ENCODE measurements around the gene NQO2. TPM values are rescaled to one million over a fixed set of nuclear protein-coding genes. Genes with fewer than 3 reads are reported as not detected.

Gene NQO2
- total and polyA plus RNA-seq, 2 of the 13 experiments (the other 11 are each of a cell fraction or from before 2014, with no cell fraction given), result 32.2 to 56.5 TPM

DNA sequence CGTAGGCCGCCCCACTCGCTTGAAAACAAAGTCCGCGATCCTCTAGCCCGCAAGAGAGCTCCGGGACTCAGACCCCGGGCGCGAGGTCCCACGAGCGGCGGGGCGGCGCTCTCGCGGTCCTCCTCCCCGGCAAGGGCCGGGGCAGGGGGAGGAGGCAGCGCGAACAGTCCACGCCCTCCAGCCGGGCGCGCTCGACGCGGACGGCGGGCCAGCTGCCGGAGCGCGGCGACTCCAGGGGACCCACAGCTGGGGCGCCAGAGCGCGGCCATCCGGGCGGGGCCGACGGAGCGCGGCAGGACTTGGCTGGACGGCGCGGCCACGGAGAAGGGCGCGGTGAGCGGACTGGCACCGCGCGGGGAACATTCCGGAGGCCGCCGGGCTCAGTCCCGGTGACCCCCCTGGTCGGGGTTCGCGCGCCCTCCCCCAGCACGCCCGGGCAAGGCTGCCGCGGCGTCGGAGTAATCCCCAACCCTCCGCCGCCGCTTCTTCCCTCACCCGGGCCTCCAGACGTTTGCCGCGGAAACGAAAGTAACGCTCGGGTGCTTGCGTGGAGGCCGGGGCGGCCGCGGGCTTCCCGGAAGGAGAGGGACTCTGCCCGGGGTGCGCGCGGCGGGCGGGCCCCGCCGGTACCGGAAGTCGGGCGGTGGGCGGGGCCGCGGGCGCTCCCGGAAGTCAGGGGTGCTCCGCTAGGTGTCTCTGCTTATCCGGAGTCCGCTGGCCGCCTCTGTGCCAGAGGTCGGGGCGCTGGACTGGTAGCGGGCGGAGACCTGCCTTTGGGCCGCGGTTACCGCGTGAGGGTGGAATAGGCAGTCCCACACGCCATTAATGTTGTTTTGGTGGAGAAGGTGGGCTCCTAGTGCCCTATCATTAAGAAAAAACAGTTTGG is 68.9 kb downstream of the NQO2 start, which contains the start of gene RIPK1 (continued):
- TF ChIP-seq KDM5B (CRISPR knock-in tag; IDR thresholded peaks at IDR 0.05; ENCODE audit: borderline replicate concordance) (peak; percentile 97), U2AF2 (IDR thresholded peaks at IDR 0.05; ENCODE audit: low read depth, low read length) (0 out of 2 replicates have a peak, but pooled peaks have one; percentile 43), GPN1 (CRISPR knock-in tag; IDR thresholded peaks at IDR 0.05; ENCODE audit: borderline replicate concordance) (no peak), ZMYM2 (CRISPR knock-in tag; IDR thresholded peaks at IDR 0.05) (no peak), ZNF382 (CRISPR knock-in tag; IDR thresholded peaks at IDR 0.05; ENCODE audit: borderline replicate concordance) (no peak), ZNF282 (IDR thresholded peaks at IDR 0.05; ENCODE audit: partially characterized antibody) (no peak), ZBTB3 (CRISPR knock-in tag; IDR thresholded peaks at IDR 0.05; ENCODE audit: borderline replicate concordance, low read depth) (peak; percentile 73; the same call in 1 of the 2 replicates), TCF7 (IDR thresholded peaks at IDR 0.05; ENCODE audit: low read depth) (0 out of 2 replicates have a peak, but pooled peaks have one; percentile 12), SP2 (CRISPR knock-in tag; IDR thresholded peaks at IDR 0.05) (0 out of 2 replicates have a peak, but pooled peaks have one; percentile 38), IKZF4 (CRISPR knock-in tag; IDR thresholded peaks at IDR 0.05; ENCODE audit: borderline replicate concordance, low read depth, not compliant biosample characterization) (peak; percentile 58), ZNF510 (CRISPR knock-in tag; IDR thresholded peaks at IDR 0.05; ENCODE audit: low read depth) (no peak), ZNF850 (CRISPR knock-in tag; conservative IDR thresholded peaks at IDR 0.05) (peak; percentile 91; the same call in 1 of the 2 replicates), ZNF614 (CRISPR knock-in tag; IDR thresholded peaks at IDR 0.05; ENCODE audit: borderline replicate concordance) (peak; percentile 82; the same call in 1 of the 2 replicates), ZFP41 (CRISPR knock-in tag; IDR thresholded peaks at IDR 0.05; ENCODE audit: borderline replicate concordance) (no peak), MTA1 (CRISPR knock-in tag; IDR thresholded peaks at IDR 0.05; ENCODE audit: borderline replicate concordance) (no peak; the same call in 1 of the 2 replicates), MEF2D (CRISPR knock-in tag; IDR thresholded peaks at IDR 0.05) (peak; percentile 77; the same call in 1 of the 2 replicates)
- TF ChIP-seq, protein P1, sequence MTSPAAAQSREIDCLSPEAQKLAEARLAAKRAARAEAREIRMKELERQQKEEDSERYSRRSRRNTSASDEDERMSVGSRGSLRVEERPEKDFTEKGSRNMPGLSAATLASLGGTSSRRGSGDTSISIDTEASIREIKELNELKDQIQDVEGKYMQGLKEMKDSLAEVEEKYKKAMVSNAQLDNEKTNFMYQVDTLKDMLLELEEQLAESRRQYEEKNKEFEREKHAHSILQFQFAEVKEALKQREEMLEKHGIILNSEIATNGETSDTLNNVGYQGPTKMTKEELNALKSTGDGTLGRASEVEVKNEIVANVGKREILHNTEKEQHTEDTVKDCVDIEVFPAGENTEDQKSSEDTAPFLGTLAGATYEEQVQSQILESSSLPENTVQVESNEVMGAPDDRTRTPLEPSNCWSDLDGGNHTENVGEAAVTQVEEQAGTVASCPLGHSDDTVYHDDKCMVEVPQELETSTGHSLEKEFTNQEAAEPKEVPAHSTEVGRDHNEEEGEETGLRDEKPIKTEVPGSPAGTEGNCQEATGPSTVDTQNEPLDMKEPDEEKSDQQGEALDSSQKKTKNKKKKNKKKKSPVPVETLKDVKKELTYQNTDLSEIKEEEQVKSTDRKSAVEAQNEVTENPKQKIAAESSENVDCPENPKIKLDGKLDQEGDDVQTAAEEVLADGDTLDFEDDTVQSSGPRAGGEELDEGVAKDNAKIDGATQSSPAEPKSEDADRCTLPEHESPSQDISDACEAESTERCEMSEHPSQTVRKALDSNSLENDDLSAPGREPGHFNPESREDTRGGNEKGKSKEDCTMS (CRISPR knock-in tag; conservative IDR thresholded peaks at IDR 0.05), result no peak
- TF ChIP-seq, protein P2, sequence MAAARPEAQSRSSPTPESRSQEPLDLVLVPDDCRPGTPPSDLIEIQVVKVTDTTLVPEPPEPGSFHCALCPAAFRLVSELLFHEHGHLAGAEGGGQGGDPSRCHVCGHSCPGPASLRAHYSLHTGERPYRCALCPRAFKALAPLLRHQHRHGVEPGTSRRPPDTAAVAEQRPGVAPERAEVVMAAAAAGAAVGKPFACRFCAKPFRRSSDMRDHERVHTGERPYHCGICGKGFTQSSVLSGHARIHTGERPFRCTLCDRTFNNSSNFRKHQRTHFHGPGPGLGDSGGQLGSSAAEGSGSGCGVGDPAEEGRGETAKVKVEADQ (CRISPR knock-in tag; IDR thresholded peaks at IDR 0.05; ENCODE audit: borderline replicate concordance), result peak; percentile 99
- TF ChIP-seq, protein P3, sequence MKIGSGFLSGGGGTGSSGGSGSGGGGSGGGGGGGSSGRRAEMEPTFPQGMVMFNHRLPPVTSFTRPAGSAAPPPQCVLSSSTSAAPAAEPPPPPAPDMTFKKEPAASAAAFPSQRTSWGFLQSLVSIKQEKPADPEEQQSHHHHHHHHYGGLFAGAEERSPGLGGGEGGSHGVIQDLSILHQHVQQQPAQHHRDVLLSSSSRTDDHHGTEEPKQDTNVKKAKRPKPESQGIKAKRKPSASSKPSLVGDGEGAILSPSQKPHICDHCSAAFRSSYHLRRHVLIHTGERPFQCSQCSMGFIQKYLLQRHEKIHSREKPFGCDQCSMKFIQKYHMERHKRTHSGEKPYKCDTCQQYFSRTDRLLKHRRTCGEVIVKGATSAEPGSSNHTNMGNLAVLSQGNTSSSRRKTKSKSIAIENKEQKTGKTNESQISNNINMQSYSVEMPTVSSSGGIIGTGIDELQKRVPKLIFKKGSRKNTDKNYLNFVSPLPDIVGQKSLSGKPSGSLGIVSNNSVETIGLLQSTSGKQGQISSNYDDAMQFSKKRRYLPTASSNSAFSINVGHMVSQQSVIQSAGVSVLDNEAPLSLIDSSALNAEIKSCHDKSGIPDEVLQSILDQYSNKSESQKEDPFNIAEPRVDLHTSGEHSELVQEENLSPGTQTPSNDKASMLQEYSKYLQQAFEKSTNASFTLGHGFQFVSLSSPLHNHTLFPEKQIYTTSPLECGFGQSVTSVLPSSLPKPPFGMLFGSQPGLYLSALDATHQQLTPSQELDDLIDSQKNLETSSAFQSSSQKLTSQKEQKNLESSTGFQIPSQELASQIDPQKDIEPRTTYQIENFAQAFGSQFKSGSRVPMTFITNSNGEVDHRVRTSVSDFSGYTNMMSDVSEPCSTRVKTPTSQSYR (CRISPR knock-in tag; IDR thresholded peaks at IDR 0.05; ENCODE audit: borderline replicate concordance), result peak; percentile 59
- TF ChIP-seq, protein P4, sequence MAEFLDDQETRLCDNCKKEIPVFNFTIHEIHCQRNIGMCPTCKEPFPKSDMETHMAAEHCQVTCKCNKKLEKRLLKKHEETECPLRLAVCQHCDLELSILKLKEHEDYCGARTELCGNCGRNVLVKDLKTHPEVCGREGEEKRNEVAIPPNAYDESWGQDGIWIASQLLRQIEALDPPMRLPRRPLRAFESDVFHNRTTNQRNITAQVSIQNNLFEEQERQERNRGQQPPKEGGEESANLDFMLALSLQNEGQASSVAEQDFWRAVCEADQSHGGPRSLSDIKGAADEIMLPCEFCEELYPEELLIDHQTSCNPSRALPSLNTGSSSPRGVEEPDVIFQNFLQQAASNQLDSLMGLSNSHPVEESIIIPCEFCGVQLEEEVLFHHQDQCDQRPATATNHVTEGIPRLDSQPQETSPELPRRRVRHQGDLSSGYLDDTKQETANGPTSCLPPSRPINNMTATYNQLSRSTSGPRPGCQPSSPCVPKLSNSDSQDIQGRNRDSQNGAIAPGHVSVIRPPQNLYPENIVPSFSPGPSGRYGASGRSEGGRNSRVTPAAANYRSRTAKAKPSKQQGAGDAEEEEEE (CRISPR knock-in tag; IDR thresholded peaks at IDR 0.05; ENCODE audit: borderline replicate concordance), result no peak; the same call in 1 of the 2 replicates
